Activated CD4-positive, CD25-positive, alpha-beta regulatory T cell treated with anti-CD3 and anti-CD28 coated beads, Interleukin-2, amount 50 U/mL, for 72 hours (primary cell): ENCODE results near the gene HNRNPK.

ENCODE experiments used
- DNase-seq: peaks from one replicate; pipeline ENCODE4 v3.0.0; 2021

The HNRNPK gene

DNA sequence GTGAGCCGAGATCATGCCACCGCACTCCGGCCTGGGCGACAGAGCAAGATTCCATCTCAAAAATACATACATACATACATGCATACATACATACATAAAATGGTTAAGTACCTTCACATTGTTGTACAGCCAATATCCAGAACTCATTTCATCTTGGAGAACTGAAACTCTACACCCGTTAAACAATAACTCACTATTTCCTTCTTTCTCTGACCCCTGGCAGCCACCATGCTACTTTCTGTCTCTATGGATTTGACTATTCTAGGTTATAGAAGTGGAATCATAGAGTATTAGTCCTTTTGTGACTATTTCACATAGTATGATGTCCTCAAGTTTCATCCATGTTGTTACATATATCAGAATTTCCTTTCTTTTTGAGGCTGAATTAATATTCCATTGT is 49.1 kb downstream of the HNRNPK start:
- no peak for DNase-seq

DNA sequence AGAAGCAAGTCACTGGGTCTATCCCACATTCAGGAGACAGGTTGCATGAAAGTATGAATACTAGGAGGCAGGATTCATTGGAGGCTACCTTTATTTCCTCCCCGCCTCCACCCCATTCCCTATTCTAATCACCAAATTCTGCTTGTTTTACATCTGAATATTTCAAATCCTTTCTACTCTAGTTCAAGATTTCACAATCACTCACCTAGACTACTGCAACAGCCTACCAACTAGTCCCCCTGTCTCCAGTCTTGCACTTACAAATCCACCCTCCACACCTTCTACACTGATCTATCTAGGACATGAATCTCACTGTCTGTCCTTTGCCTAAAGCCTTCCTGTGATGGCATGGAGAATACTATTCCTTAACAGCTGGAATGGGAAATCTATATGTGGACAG is 52.4 kb downstream of the HNRNPK start:
- DNase-seq: no peak

DNA sequence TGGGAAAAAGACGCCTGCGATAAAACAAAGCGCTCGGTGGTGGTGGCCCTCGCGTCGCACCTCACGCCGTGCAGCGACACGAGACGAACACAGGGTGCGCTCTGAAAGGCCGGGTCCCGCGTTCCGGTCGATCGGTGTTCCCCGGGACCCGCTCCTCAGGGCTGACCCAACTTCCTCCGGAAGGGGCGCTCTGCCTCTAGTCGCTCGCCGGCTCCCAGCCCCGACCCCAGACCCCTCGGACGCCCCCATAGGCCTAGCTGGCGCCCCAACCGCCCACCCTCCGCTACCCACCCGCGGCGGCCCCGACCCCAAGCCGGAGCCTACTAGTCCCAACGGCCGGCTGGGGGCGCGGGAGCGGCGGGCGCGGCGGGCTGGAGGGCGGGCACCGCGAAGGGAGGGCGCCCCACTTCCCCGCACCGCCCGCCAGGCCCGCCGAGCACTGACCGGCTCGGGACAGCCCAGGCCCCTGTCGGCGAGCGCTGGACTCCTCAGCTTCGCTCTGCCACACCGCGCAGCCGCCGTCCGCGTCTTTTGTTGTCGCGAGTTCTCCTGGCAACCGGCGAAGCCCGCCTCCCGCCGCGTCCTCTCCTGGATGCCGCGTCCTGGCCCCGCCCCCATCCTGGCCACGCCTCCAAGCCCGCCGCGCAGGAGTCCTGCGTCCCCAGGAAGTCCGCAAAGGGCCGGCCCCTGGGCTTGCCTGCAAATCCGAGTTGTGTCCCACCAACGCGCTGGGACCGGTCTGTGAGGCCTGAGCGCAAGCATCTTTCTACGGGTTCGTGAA is 58.9 kb downstream of the HNRNPK start, which contains the start of gene KIF27:
Gene KIF27 (minus strand): TSS at position 506 of the 781 bp plus-strand sequence. CDS start 5,841 bp downstream, outside the sequence.
- DNase-seq: peak; percentile 99

DNA sequence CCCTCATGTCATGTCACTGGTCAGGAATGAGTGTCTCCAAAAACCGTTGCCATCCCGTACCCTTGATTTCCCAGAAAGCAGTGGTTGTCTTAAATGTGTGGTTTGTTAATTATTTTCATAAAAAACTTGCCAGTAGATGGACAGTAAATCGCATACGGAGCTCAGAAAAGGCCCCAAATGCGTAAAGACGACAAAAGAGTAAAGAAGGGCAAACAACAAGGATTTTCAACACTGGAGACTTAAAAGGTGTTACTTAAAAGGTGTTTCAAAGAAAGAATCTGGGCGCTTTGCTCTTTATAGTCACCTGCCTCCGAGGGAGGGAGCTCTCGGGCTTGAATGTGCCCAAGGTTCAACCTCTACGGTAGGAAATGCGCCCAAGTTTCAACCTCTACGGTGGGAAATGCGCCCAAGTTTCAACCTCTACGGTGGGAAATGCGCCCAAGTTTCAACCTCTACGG is 59.5 kb downstream of the HNRNPK start:
- DNase-seq: no peak

DNA sequence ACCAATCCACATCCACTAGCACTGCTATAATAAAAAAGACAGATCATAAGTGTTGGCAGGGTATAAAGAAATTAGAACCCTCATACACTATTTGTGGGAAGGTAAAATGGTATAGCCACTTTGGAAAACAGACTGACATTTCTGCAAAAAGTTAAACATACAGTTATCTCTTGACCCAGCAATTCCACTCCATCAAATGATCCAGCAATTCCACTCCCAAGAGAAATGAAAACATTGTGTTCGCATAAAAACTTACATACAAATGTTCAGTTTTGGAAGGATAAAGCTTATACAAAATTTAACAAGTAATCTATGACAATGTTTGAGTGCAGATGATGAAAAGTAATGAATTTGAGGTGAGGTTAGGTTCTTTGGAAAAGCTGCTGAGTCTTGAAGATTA is 60.9 kb downstream of the HNRNPK start:
- no peak for DNase-seq
